ENCODE results near the gene MAP1LC3A.

The MAP1LC3A gene

GRCh38 chr20:34525342-34525708 is 33.2 kb upstream of the MAP1LC3A start:
- no peak overlapping the region for H3K4me3 ChIP-seq (ENCODE audit: low read length)

GRCh38 chr20:34525709-34526416 is 32.7 kb upstream of the MAP1LC3A start:
- DNase-seq (ENCODE audit: low read depth) = peak; percentile 99
- no peak overlapping the region; the same call in 1 of the 2 replicates for H3K4me3 ChIP-seq (ENCODE audit: low read length)
- no peak for TF ChIP-seq CTCF (conservative IDR thresholded peaks at IDR 0.05; ENCODE audit: low read length)

More at GRCh38 chr20:34525342-34525708, 33.2 kb upstream of the MAP1LC3A start:
- DNase-seq (ENCODE audit: low read depth) = no peak
- TF ChIP-seq CTCF (conservative IDR thresholded peaks at IDR 0.05; ENCODE audit: low read length) = no peak

GRCh38 chr20:34526466-34526865 is 32.1 kb upstream of the MAP1LC3A start:
- H3K4me3 ChIP-seq (ENCODE audit: low read length) = no peak overlapping the region; the same call in 1 of the 2 replicates
- no peak for TF ChIP-seq CTCF (conservative IDR thresholded peaks at IDR 0.05; ENCODE audit: low read length)
- DNase-seq (ENCODE audit: low read depth) = no peak

- no peak overlapping the region for H3K4me3 ChIP-seq (ENCODE audit: low read length)
- no peak for DNase-seq (ENCODE audit: low read depth)
- no peak for TF ChIP-seq CTCF (conservative IDR thresholded peaks at IDR 0.05; ENCODE audit: low read length)
Measured at GRCh38 chr20:34527016-34527415, 31.5 kb upstream of the MAP1LC3A start.

- no peak overlapping the region for H3K4me3 ChIP-seq (ENCODE audit: low read length)
- no peak for TF ChIP-seq CTCF (conservative IDR thresholded peaks at IDR 0.05; ENCODE audit: low read length)
- DNase-seq (ENCODE audit: low read depth) = no peak
Measured at GRCh38 chr20:34528921-34529297, 29.6 kb upstream of the MAP1LC3A start.

GRCh38 chr20:34529742-34530141 is 28.8 kb upstream of the MAP1LC3A start:
- DNase-seq (ENCODE audit: low read depth) = no peak
- H3K4me3 ChIP-seq (ENCODE audit: low read length) = no peak overlapping the region
- TF ChIP-seq CTCF (conservative IDR thresholded peaks at IDR 0.05; ENCODE audit: low read length) = no peak

GRCh38 chr20:34530342-34530741 is 28.2 kb upstream of the MAP1LC3A start:
- TF ChIP-seq CTCF (conservative IDR thresholded peaks at IDR 0.05; ENCODE audit: low read length) = no peak
- no peak overlapping the region for H3K4me3 ChIP-seq (ENCODE audit: low read length)
- no peak for DNase-seq (ENCODE audit: low read depth)
